ENCODE measurements around the gene C4orf17. TPM values are rescaled to one million over a fixed set of nuclear protein-coding genes. Genes with fewer than 3 reads are reported as not detected.

C4orf17 gene
- total and polyA plus RNA-seq, 2 experiments from 2014 or later = not detected

GRCh38 chr4:99571883-99572282, 61.1 kb downstream of the C4orf17 start:
- no peaks in the 10 kb centered on the region for H3K9me3 ChIP-seq (ENCODE audit: low read depth)
- WGBS, 2 experiments (ENCODE audit: low coverage in 1 of 2, low lambda C conversion rate in 2 of 2, missing lambda C conversion rate in 2 of 2) = 13 to 33% methylated on average over 1 of the region's 1 CpG
- no peaks in the 10 kb centered on the region for H3K27me3 ChIP-seq (replicated peaks; ENCODE audit: insufficient read depth)
- no peaks in the 10 kb centered on the region for H4K20me1 ChIP-seq (ENCODE audit: insufficient read depth)
- H3K36me3 ChIP-seq (ENCODE audit: low read depth) = no peaks in the 10 kb centered on the region
- H3K27ac ChIP-seq = no peak overlapping the region
- TF ChIP-seq EZH2phosphoT487 (IDR thresholded peaks at IDR 0.05; ENCODE audit: insufficient read depth, low read depth) (no peak), EZH2 (IDR thresholded peaks at IDR 0.05; ENCODE audit: insufficient read depth, poor library complexity, severe bottlenecking) (no peak)
- H2AFZ ChIP-seq = no peak overlapping the region
- H3K4me2 ChIP-seq (ENCODE audit: unreplicated experiment) = no peak overlapping the region
- H3K9ac ChIP-seq = no peak overlapping the region
- no peak overlapping the region for H3K4me3 ChIP-seq
- no peak for DNase-seq
- H3K9me2 ChIP-seq (ENCODE audit: insufficient read depth) = no peaks in the 10 kb centered on the region
- no peaks in the 10 kb centered on the region for H3K4me1 ChIP-seq (ENCODE audit: insufficient read depth)
- no peaks in the 10 kb centered on the region for H3K79me2 ChIP-seq (ENCODE audit: insufficient read depth)
- H3F3A ChIP-seq (ENCODE audit: insufficient read depth) = no peaks in the 10 kb centered on the region
- in situ Hi-C loops (cut with MboI) = no loop called here

DNA sequence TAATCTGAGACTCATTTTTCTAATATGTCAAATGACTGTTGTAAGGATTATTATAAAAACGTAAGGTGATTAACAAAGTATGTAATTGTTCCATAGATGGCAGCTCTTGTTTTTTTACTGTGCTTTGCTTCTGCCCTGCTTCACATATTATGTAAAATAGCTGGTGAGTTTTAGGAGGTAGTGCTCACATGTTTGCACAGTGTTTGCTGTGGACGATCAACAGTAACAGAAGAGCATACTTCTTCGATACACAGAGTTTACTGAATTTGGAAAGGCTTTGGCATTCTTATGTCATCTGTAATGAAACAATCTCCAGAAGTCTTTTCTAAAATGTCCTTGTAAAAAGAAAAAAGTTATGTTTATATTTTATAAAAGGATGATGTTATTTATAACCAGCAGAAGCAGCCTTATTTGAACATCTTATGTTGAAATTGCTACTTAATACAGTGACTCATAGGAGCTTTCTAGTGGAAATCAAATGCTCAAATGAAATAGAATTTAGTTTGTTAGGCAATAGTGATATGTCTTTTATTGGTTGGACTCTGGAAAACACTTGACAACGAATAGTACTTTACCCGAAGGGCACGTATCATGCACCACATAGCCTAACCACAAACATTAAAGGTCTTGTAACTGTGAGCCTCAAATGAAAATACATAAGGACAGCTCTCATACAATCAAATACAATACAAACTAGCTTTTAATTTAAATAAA, 61.9 kb downstream of the C4orf17 start:
- H2AFZ ChIP-seq = no peak overlapping the region
- H3K9ac ChIP-seq = no peak overlapping the region
- H3K27me3 ChIP-seq (replicated peaks; ENCODE audit: insufficient read depth) = no peaks in the 10 kb centered on the region
- H4K20me1 ChIP-seq (ENCODE audit: insufficient read depth) = no peaks in the 10 kb centered on the region
- H3K4me2 ChIP-seq (ENCODE audit: unreplicated experiment) = no peak overlapping the region
- no peaks in the 10 kb centered on the region for H3K9me3 ChIP-seq (ENCODE audit: low read depth)
- H3K79me2 ChIP-seq (ENCODE audit: insufficient read depth) = no peaks in the 10 kb centered on the region
- H3K27ac ChIP-seq = no peak overlapping the region
- H3K36me3 ChIP-seq (ENCODE audit: low read depth) = no peaks in the 10 kb centered on the region
- no peaks in the 10 kb centered on the region for H3F3A ChIP-seq (ENCODE audit: insufficient read depth)
- 61 to 65% methylated on average over 6 of the region's 6 CpGs for WGBS, 2 experiments (ENCODE audit: low coverage in 1 of 2, low lambda C conversion rate in 2 of 2, missing lambda C conversion rate in 2 of 2)
- no peaks in the 10 kb centered on the region for H3K4me1 ChIP-seq (ENCODE audit: insufficient read depth)
- H3K9me2 ChIP-seq (ENCODE audit: insufficient read depth) = no peaks in the 10 kb centered on the region
- no peak for TF ChIP-seq EZH2 (IDR thresholded peaks at IDR 0.05; ENCODE audit: insufficient read depth, poor library complexity, severe bottlenecking)
- TF ChIP-seq EZH2phosphoT487 (IDR thresholded peaks at IDR 0.05; ENCODE audit: insufficient read depth, low read depth) = no peak
- no peak overlapping the region for H3K4me3 ChIP-seq
- in situ Hi-C loops (cut with MboI) = no loop called here
- DNase-seq = peak; percentile 12

DNA sequence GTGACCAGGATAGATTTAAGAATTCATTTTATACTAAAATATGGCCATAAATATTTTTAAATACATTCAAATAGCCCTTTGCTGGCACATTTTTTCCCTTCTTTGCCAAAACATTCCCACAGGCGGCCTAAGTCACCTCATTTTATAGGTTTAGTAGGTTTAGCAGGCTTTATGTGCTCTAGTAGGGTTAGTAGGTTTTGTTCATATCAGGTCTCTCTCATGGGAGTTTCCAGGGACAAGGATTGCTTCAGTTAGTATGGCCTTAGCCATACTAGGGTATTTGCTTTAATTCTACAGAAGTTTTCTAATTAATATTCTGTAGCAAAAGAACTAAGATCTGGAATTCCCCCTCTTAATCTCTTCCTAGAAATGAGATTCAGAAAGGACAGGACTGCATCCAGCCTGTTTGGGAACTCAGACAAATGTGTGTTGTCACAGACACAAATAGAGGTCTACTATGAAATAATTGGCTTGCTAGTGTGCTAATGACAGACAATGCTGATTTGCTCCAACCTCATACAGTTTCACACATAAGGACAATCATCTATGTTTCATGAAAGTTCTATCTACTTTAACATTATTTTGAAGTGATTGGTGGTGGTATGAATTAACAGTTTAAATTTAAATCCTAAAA, 63.0 kb downstream of the C4orf17 start:
- Histone ChIP-seq H3K9ac (no peak overlapping the region), H2AFZ (no peak overlapping the region), H4K20me1 (ENCODE audit: insufficient read depth) (no peaks in the 10 kb centered on the region), H3K4me1 (ENCODE audit: insufficient read depth) (no peaks in the 10 kb centered on the region), H3K27me3 (replicated peaks; ENCODE audit: insufficient read depth) (no peaks in the 10 kb centered on the region), H3K9me3 (ENCODE audit: low read depth) (no peaks in the 10 kb centered on the region), H3K4me3 (no peak overlapping the region), H3K4me2 (ENCODE audit: unreplicated experiment) (no peak overlapping the region), H3K79me2 (ENCODE audit: insufficient read depth) (no peaks in the 10 kb centered on the region), H3K27ac (no peak overlapping the region), H3K36me3 (ENCODE audit: low read depth) (no peaks in the 10 kb centered on the region), H3K9me2 (ENCODE audit: insufficient read depth) (no peaks in the 10 kb centered on the region), H3F3A (ENCODE audit: insufficient read depth) (no peaks in the 10 kb centered on the region)
- in situ Hi-C loops (cut with MboI) = no loop called here
- 11 to 12% methylated on average over 1 of the region's 1 CpG for WGBS, 2 experiments (ENCODE audit: low coverage in 1 of 2, low lambda C conversion rate in 2 of 2, missing lambda C conversion rate in 2 of 2)
- TF ChIP-seq EZH2 (IDR thresholded peaks at IDR 0.05; ENCODE audit: insufficient read depth, poor library complexity, severe bottlenecking) (no peak), EZH2phosphoT487 (IDR thresholded peaks at IDR 0.05; ENCODE audit: insufficient read depth, low read depth) (no peak)
- no peak for DNase-seq

DNA sequence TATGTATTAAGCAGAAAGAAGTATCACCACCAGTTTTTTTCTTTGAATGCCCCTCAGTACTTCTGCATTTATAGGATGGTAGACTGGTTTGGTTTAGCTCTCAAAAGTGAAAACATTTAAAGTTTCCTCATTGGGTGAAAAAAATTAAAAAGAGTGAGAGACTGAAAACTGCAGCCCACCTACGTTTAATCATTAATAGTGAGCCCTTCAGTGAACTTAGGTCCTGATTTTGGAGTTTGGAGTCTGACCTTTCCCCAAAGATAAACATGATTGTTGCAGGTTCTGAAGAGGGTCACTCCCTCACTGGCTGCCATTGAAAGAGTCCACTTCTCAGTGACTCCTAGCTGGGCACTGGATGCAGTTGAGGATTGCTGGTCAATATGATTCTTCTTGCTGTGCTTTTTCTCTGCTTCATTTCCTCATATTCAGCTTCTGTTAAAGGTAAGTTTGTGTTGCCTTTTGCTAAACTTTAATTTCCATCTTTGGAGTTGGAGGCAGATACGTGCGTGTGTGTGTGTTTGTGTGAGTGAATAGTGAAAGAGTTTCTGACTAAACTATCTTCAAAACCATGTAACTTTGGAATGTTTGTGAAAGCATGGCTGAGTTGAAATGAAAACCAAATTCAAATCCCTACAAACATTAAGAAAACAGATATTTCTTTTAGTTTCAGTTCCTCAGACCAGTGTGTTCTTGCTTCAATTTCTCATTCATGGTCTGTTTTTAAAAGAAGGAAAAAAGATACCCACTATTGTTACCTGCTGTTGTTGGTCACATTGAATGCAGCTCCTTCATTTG, 63.9 kb downstream of the C4orf17 start, which contains the start of gene MTTP:
Gene MTTP, plus strand, starts transcription at position 295 of the 795 bp plus-strand sequence. Its CDS starts 86 bp downstream, at position 381.
- no peak within 1 kb of the TSS for H3K4me2 ChIP-seq (ENCODE audit: unreplicated experiment)
- H3K4me1 ChIP-seq (ENCODE audit: insufficient read depth) = no peaks in the 10 kb centered on the region
- H3K27ac ChIP-seq = no peak within 1 kb of the TSS
- H3K79me2 ChIP-seq (ENCODE audit: insufficient read depth) = no peaks in the 10 kb centered on the region
- no peaks in the 10 kb centered on the region for H3K9me3 ChIP-seq (ENCODE audit: low read depth)
- TF ChIP-seq EZH2 (IDR thresholded peaks at IDR 0.05; ENCODE audit: insufficient read depth, poor library complexity, severe bottlenecking) (no peak), EZH2phosphoT487 (IDR thresholded peaks at IDR 0.05; ENCODE audit: insufficient read depth, low read depth) (no peak)
- no peak within 1 kb of the TSS for H3K4me3 ChIP-seq
- in situ Hi-C loops (cut with MboI) = no loop called here
- H3K9me2 ChIP-seq (ENCODE audit: insufficient read depth) = no peaks in the 10 kb centered on the region
- H3K36me3 ChIP-seq (ENCODE audit: low read depth) = no peaks in the 10 kb centered on the region
- DNase-seq = no peak
- H4K20me1 ChIP-seq (ENCODE audit: insufficient read depth) = no peaks in the 10 kb centered on the region
- H3K9ac ChIP-seq = no peak within 1 kb of the TSS
- 34 to 47% methylated on average over 3 of the region's 3 CpGs for WGBS, 2 experiments (ENCODE audit: low coverage in 1 of 2, low lambda C conversion rate in 2 of 2, missing lambda C conversion rate in 2 of 2)
- no peak within 1 kb of the TSS for H2AFZ ChIP-seq
- no peaks in the 10 kb centered on the region for H3F3A ChIP-seq (ENCODE audit: insufficient read depth)
- H3K27me3 ChIP-seq (replicated peaks; ENCODE audit: insufficient read depth) = no peaks in the 10 kb centered on the region
